ENCODE results near the gene TMEM50B. TPM values are rescaled to one million over a fixed set of nuclear protein-coding genes. Genes with fewer than 3 reads are reported as not detected.

The TMEM50B gene
- total and polyA plus RNA-seq, 2 of the 8 experiments (the other 6 are each of a cell fraction or from before 2014, with no cell fraction given) = 16.8 to 20.5 TPM

GRCh38 chr21:33412832-33413519, 66.8 kb downstream of the TMEM50B start (continued):
- TF ChIP-seq CHD7 (IDR thresholded peaks at IDR 0.05; ENCODE audit: insufficient replicate concordance, low read length) = no peak
- no peak for TF ChIP-seq BACH1 (IDR thresholded peaks at IDR 0.05; ENCODE audit: low read length)
- TF ChIP-seq SIX5 (IDR thresholded peaks at IDR 0.05; ENCODE audit: low read depth, low read length) = no peak
- no peak for TF ChIP-seq ASH2L (IDR thresholded peaks at IDR 0.05; ENCODE audit: low read length)
- TF ChIP-seq FOSL1 (IDR thresholded peaks at IDR 0.05; ENCODE audit: insufficient read depth, low read depth, low read length) = no peak
- no peak for TF ChIP-seq GTF2F1 (IDR thresholded peaks at IDR 0.05; ENCODE audit: borderline replicate concordance, low read depth, low read length)
- TF ChIP-seq BCL11A (IDR thresholded peaks at IDR 0.05; ENCODE audit: low read depth in 2 of 2, low read length in 2 of 2) = no peak
- TF ChIP-seq POLR2AphosphoS5 (IDR thresholded peaks at IDR 0.05; ENCODE audit: low read depth, low read length) = no peak
- TF ChIP-seq JUN (IDR thresholded peaks at IDR 0.05; ENCODE audit: low read depth, low read length) = no peak
